ENCODE data around the gene ANO10.

- no peak for TF ChIP-seq FOS (IDR thresholded peaks at IDR 0.05; ENCODE audit: borderline replicate concordance, insufficient read depth, low read length)
- TF ChIP-seq CTCF (IDR thresholded peaks at IDR 0.05; ENCODE audit: extremely low read depth in 1 of 2, insufficient read depth in 1 of 2, low read depth in 1 of 2, low read length in 2 of 2): no peak
- TF ChIP-seq POLR2A (IDR thresholded peaks at IDR 0.05; ENCODE audit: low read depth, low read length): no peak
Observed at GRCh38 chr3:43435706-43436105, 186.1 kb downstream of the ANO10 start.
